GM04503 (cell line): ENCODE measurements around the gene RNF213.
A peak's percentile ranks its signal among the peaks of the same experiment; 100 is the strongest.

ENCODE experiments used
- DNase-seq: peaks from one replicate; pipeline ENCODE4 v3.0.0-alpha.2; 2012; ENCODE audit warnings: low read depth

RNF213 gene

GRCh38 chr17:80260791-80261158 is at the start of gene RNF213:
Gene RNF213, plus strand, starts transcription at chr17:80260852. Its CDS starts 2,830 bp downstream, at chr17:80263682.
- no peak for DNase-seq

DNA sequence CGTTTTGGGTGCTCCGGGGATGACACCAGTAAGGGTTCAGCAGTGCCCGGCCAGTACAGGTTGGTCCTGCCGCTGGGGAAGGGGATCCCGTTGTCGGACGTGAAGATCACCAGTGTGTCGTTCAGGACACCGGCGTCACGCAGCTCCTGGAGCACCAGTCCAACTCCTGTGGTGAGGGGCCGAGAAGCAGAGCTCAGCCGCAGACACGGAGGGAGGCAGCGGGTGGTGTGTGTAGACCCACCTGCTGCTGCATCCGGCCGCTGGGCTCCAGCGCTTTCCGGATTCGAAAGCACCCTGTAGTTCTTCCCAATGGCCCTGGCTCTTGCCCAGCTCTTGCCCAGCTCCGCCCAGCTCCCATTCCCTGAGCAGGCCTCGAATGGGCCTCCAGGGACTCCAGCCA is 48.5 kb upstream of the RNF213 start:
- DNase-seq: no peak

GRCh38 chr17:80212511-80212910 is 48.1 kb upstream of the RNF213 start:
- no peak for DNase-seq

- no peak for DNase-seq
Observed at GRCh38 chr17:80212962-80213642, 47.5 kb upstream of the RNF213 start.

- no peak for DNase-seq
Observed at GRCh38 chr17:80213643-80213975, 47.0 kb upstream of the RNF213 start.

DNA sequence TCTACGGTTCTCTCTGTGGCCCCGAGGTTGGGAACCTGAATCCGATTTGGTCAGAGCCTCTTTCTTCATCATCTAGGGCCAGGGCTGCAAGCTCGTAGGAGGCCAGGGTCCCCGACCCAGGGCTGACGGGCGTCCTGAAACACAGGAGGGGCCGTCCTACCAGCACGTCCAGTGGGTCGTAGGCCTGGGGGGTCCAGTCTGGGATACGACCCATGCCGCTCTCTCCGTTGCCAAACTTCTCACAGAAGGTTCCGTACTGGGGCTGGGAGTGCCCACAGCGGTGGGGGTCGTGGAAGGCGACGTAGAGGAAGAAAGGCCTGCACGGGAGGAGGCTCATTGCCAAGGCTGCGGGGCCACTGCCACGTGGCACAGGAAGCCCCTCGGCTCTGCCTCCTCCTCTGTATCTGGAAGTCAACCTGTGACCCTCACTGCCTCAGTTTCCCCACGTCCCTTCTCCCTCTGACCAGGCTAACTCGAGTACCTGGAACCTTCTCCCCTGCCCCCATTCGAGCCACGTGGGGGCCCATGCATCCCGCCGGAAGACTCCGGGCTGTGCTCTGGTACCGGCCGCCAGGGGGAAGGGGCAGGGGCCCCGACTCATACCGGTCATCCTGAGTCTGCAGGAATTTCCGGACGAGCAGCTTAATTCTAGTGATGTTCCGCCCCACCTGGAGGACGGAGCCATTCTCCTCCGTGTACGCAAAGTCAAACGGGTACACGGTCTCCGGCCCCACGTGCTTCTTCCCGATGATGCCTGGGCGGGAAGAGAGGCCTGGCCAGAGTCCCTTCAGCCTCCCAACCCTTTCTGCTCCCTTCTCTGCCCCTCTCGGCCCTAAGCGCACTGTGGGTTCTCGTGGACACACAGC is 46.4 kb upstream of the RNF213 start:
- DNase-seq: no peak

DNA sequence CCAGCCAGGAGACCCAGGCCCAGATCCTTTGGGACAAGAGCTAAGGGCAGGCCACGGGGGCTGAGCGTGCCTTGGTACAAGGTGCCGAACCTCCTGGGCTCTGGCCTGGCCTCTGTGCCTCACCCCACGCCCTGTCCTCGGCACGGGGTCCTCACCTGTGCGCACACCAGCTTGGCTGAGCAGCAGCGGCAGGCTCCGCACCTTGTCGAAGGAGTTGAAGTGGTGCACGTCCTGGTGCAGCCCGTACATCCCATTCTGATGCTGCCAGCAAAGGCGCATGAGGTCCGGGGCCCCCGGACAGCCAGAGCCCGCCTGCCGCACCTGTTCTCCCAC is 45.8 kb upstream of the RNF213 start:
- DNase-seq: no peak

- DNase-seq: no peak
Observed at GRCh38 chr17:80216473-80217456, 43.9 kb upstream of the RNF213 start.

GRCh38 chr17:80217703-80218362 is 42.8 kb upstream of the RNF213 start:
- no peak for DNase-seq

- no peak for DNase-seq
Observed at GRCh38 chr17:80218391-80218790, 42.3 kb upstream of the RNF213 start.

DNA sequence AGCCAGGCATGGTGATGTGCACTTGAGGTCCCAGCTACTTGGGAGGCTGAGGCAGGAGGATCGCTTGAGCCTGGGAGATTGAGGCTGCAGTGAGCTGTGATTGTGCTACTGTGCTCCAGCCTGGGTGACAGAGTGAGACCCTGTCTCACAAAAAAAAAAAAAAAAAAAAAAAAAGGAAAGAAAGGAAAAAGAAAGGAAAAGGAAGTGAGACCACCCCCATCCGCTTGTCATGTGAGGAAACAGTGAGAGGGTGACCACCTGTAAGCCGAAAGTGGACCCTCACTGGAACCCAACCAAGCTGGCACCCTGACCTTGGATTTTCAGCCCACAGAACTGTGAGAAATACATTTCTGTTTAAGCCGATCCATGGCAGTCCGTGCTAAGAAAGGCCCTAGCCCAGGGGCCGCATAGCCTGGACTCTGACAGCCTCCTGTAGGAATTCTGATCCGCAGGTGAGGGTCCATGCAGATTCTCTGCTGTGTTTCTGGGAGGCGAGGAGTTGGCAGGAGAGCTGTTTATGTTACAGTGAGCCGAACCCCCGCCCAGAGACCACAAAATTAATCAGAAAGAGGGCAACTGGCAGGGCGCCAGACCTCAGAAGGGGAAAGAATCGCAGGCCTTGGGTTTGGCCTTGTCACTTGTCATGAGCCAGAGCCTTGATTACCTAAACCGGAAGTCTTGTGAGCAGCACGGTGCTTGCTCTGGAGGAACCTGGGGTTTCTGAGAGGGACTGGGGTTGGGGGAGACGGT is 41.5 kb upstream of the RNF213 start:
- peak; percentile 55 for DNase-seq

- DNase-seq: no peak
Observed at GRCh38 chr17:80219763-80220053, 40.9 kb upstream of the RNF213 start.

- no peak for DNase-seq
Observed at GRCh38 chr17:80220054-80220735, 40.5 kb upstream of the RNF213 start, which contains the start of the genes SGSH and SLC26A11. Gene SGSH, minus strand, starts transcription at chr17:80220333. Its CDS starts 20 bp downstream, at chr17:80220313. Gene SLC26A11, plus strand, starts transcription at chr17:80220427. Its CDS starts 1,134 bp downstream, at chr17:80221561.

GRCh38 chr17:80220736-80221215 is 39.9 kb upstream of the RNF213 start:
- no peak for DNase-seq

DNA sequence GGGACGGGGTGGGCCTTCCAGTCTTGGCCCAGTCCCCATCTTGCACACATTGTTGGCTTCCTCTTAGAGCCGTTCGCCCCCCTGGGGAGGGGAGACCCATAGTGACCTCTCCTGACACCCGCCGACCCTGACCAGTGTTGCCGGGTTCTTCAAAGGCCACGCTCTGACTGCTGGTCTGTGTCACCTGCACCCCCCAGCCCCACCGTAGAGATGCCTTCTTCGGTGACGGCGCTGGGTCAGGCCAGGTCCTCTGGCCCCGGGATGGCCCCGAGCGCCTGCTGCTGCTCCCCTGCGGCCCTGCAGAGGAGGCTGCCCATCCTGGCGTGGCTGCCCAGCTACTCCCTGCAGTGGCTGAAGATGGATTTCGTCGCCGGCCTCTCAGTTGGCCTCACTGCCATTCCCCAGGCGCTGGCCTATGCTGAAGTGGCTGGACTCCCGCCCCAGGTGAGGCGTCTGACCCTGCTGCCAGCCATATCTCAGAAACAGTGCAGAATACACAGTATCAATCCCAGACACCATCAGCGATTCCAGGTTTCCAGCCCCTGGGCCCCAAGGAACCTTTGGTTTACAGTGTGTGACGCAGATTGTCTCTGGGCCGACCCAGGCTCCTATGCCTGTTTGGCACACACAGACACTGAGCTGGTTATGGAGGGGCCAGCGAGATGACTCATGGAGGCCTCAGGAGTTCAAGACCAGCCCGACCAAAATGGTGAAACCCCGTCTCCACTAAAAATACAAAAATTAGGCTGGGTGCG is 39.1 kb upstream of the RNF213 start:
- DNase-seq: no peak

GRCh38 chr17:80222376-80223141 is 38.1 kb upstream of the RNF213 start:
- DNase-seq: no peak

GRCh38 chr17:80223142-80223815 is 37.4 kb upstream of the RNF213 start:
- no peak for DNase-seq

- no peak for DNase-seq
Observed at GRCh38 chr17:80223838-80224497, 36.7 kb upstream of the RNF213 start.
